Activated CD8-positive, alpha-beta memory T cell treated with anti-CD3 and anti-CD28 coated beads, Interleukin-2, amount 50 U/mL, for 48 hours (primary cell): ENCODE data around the gene FBXO42.
"Not testable (repeated sequence)": the region's sequence is repeated elsewhere in the genome, so short reads cannot be mapped to it uniquely, and the experiment has no call there.

Experiments used
- DNase-seq: peaks from one replicate; pipeline ENCODE4 v3.0.0-alpha.2; 2020

The FBXO42 gene

DNA sequence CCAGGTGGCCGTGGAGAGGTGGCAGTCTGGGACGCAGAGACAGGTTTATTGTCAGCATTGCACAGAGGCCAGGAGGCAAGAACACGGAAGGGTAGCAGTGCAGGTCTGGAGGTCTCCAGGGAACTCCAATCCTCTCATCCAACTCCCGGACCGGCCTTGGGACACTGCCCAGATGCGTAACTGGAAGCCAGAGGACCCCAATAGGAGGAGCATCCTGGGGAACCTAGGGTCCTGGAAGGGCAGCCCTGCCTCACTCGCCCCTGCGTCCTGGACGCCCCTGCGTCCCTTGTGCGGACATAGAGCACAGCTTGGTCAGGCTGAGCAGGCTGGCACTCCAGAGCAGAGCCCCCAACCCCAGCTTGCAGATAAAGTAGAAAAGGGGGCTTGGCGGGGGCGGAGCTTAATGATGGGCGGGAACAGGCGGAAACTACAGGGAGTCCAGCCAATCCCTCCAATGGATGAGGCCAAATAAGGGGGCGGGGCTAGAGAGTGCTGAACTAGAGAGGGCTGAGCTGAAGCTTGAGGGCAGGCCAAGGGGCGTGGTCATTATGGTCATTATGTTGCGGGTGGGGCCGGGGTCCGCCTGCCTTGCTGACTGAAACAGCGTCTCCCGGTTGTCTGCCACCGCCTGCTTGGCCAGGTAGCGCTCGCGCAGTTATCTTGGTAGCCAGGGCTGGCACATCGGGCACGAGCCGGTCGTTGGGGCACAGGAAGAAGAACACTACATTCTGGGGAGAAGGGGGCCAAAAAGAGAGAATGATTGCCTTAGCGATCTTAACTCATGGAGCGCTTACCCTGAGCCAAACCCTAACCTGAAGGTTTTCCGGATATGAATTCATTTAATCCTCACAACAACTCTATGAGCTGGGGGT is 136.2 kb downstream of the FBXO42 start:
- DNase-seq = peak; percentile 79

DNA sequence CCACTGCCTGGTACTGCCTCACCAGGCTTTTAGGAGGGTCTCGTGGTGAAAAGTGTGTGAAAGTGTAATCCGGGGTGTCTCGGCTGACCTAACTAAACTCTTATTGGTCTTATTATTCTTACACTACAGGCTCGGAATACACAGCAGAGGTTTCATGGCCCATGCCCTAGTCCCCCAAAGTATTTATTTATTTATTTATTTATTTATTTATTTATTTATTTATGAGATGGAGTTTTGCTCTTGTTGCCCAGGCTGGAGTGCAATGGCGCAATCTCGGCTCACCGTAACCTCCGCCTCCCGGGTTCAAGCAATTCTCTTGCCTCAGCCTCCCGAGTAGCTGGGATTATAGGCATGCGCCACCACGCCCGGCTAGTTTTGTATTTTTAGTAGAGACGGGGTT is 137.0 kb downstream of the FBXO42 start:
- not testable (repeated sequence) for DNase-seq

DNA sequence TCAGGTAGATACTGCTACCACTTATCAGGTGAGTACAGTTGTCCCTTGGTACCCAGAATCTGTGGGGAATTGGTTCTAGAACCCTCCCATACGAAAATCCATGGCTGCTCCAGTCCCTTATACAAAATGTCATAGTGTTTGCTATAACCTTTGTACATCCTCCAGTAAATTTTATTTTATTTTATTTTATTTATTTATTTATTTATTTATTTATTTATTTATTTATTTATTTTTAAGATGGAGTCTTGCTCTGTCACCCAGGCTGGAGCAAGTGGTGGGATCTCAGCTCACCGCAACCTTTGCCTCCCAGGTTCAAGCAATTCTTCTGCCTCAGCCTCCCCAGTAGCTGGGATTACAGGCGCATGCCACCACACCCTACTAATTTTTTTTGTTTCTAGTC is 138.7 kb downstream of the FBXO42 start:
- not testable (repeated sequence) for DNase-seq

DNA sequence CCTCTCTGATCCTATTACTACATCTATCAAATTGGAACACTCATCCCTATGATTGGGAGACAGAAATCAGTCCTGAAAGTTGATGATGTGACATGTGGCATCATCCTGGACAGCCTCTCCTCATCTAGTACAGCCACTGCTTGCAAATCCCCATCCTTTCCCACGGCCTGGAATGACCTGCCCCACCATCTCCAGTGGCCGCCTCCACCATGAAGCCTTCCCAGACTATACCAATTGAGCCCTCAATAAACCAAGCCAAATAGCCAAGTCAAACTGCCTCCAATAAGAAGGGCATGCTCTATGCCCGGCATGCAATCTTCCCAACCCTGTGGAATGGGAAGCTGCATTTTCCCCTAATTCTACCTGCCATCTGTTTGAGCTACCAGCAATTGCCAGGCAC is 139.3 kb downstream of the FBXO42 start:
- no peak for DNase-seq

DNA sequence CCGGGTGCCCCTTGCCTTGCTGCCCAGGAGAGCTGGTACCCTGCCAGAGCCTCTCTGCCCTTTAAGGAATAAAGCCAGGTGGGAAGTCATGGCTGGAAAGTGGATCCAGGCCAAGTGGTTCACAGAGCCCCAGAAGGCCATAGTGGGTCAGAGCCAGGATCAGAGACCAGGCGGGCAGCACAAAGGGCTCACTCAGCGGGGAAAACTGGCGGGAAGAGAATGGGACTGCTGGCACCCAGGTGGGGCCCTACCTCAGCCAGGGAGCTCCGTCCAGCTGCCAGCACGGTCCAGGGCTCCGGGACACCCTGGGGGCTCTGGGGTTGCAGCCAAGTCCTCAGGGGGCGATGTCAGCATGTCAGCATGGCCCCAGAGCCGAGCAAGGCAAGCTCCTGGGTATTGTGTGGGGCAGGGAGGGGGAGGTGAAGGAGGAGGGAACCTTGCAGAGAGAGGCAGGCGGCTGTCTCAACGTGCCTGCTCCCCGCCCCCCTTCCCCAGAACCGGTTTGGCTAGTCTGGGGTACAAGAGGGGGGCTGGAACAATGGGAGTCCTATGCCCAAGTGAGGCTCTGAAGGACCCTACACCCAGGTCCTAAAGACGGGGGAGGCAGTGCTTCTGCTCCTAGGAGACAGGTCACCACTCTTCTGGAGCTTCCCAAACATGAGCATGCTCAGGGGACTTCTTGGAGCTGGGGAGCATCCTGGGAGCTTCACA is 139.9 kb downstream of the FBXO42 start, which contains the start of gene ARHGEF19:
TSS of gene ARHGEF19 (minus strand) at position 402 of the 711 bp plus-strand sequence. CDS start 3,598 bp downstream, outside the sequence.
- DNase-seq = no peak

DNA sequence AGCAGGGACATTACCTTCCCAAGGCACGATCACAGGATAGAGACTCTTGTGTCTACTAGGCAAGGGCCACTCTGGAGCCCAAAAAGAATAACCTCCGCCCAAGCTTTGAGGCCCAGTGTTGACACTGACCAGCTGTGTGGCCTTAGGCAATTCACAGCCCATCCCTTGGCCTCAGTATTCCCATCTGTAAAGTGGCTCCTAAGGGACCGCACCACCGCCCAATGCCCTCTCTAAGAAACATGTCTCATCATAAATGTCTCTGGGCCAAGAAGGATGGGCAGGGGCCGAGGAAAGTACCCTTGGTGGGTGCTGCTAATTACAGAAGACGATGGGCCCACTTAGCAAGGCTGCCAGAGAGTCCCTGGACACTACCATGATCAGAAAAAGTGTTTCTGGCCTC is 140.5 kb downstream of the FBXO42 start:
- no peak for DNase-seq

DNA sequence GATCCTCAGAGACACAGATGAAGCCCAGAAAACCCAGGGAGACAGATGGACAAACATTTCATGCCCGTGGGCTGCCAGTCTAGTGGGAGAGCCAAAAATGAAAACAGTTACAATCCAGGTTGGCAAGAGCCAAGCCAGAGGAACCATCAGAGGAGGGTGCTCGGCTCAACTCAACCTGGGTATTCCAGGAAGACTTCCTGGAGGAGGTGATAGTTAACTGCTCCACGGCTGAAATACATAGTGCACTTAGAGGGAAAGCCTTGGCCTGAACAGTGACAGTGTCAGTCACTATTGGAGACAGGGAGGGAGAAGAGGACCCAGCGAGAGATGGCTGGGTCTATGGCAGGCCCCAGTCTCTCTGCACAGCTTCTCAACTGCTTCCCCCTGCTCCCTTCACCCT is 141.7 kb downstream of the FBXO42 start:
- no peak for DNase-seq

DNA sequence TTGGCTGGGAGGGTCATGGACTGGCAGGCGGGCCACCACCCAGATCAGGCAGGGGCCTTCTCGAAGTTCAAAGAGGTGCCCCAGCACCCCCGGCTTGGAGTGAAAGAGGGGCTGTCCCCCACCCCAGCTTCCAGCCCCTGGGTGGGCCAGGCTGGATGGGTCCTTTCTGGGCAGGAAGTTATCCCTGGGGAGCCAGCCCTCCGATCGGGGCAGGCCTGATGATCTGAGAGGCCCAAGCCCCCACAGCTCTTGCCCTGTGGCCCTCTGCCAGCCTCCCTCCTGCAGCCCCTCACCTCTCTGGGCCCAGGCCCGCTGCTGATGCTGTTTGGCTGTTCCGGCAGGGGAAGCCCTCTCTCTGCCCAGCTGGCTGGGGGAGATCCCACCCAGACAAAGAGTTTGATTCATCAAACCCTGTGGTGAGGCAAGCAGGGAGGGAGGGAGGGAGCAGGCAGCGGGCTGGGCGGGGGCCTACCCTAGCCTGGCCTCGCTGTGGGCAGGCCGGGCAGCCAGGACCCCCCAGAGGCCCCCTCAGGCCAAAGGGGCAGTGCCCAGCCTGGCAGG is 142.4 kb downstream of the FBXO42 start:
- DNase-seq = no peak

DNA sequence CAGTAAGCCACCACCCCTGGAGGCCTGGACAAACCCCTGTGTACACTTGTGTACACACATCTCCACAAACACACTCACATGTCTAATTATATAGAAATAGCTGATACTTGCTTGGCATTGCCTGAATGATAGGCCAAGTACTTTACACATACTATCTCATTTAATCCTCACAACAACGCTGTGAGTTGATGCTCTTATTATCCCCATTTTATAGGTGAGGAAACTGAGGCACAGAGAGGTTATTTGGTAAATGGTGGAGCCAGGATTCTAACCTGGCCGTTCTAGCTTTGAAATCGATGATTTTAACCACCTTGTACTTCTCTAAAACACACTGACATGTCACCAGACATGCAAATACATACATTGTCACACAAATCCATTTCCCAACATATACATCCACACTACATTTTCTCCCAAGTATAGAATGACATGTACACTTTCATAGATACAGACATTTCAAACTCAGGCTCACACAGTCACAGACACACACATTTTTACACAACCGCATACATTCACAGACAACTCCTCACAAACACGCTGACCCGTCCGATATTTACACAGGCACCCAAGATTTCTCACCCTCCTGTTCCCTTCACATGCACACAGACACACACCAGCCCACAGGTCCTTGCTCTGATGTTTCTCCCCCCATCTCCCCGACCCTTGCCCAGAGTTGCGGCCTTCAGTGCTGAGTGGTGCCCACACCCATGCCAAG is 143.0 kb downstream of the FBXO42 start:
- no peak for DNase-seq

DNA sequence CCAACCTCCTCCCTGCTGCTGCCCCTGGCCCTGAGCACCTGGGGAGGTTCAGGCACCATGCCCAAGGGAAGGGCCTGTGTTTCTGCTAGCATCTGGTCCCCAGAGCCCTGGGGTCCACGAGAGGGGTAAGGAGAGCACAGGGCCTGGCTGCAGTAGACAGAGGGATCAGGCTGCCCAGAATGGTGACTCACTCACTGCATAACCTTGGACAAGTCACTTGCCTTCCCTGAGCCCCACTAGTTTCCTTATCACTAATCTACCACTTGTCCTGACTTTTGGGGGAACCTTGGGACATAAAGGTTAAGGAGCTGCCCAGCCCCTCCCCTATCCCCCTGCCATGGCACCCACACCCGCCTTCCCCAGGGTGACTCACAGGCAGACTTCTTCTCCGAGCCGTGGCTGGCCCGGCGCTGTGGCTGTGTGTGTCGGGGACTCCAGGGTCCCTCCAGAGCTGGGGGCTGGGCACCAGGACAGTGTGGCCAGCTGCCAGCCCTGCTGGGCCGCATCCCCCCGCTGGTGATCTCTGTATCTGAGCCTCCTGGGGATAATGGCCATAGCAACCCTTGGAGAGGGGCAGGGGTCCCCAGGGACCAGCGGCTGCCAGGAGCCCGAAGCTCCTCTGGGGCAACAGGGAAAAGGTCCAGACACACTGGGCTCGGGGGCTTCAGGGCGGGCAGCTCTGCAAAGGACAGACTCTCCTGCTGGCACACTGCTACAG is 143.9 kb downstream of the FBXO42 start:
- no peak for DNase-seq

DNA sequence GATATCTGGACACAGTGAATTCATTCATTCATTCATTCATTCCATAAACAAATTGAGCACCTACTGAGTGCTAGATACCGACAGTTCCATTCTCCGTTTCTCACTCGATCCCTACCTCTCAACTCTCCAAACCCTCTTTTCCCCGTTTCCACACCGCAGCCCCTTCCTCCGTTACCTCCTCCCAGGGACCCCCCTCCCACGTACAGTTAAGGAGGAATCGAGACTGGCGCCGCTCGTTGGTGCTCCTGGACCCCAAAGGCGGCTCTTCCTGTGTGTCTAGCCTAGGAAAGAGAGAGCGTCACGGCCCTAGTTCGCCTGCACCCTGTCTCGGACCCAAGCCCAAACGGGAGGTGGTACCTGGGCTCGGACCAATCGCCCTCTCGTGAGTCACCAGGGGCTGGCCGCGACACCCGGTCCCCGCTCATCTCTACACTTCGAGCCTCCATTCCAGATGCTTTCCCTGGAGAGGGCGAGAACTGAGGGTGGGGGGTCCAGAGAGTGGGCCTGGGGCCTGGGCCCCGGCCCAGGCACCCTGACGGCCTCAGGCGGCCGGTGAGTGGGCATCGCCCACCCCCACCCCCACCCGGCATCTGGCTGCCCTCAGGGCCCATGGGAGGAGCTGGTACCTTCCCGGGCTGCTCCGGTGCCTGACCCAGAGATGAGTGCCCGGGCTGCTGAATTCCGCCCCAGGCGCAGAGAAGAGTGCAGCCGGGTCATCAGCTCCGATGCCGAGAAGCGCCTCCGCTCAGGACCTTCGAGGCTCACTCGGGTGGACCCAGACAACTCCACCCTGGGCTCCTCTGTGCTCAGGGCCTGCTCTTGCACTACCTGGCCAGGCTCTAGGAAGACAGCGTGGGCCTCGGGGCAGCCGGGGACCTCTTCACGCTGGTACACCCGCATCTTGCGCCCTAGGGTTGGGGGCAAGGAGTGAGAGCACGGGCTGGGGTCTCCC is 144.7 kb downstream of the FBXO42 start:
- DNase-seq = peak; percentile 67

DNA sequence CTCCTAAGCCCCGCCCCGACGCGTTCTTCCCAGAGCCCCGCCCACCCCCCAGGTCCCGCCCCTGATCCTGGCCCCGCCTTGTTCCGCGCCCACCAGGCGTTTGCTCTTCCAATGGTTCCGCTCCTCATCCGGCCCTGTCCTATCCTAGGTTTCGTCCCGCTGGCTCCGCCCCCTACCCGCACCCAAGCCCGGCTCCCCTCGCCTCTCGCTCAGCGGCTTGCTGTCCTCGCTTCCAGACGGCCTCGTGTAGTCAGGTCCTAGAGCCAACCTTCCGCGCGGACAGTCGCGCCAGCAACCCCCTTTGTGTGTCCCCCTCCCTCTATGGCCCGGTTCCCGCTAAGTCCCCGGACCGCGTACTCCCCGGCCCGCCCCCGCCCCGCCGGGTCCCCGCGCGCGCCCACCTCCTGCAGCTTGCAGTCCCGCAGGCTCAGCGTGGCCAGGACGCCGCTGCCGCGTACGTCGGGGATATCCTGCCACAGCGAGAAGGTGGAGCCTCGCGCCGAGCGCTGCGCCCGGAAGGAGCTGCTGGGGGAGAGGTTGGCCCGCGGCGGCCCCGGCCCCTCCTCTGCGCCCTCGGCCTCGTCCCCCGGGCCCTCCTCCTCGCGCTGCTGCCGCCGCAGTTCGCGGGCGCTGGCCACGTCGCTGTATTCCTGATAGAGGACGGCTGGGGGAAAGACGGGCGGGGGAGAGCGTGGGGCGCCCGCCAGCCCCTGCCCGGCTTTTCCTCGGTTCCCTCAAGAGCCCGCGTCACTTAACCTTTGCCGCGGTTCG is 145.5 kb downstream of the FBXO42 start:
- peak; percentile 94 for DNase-seq

DNA sequence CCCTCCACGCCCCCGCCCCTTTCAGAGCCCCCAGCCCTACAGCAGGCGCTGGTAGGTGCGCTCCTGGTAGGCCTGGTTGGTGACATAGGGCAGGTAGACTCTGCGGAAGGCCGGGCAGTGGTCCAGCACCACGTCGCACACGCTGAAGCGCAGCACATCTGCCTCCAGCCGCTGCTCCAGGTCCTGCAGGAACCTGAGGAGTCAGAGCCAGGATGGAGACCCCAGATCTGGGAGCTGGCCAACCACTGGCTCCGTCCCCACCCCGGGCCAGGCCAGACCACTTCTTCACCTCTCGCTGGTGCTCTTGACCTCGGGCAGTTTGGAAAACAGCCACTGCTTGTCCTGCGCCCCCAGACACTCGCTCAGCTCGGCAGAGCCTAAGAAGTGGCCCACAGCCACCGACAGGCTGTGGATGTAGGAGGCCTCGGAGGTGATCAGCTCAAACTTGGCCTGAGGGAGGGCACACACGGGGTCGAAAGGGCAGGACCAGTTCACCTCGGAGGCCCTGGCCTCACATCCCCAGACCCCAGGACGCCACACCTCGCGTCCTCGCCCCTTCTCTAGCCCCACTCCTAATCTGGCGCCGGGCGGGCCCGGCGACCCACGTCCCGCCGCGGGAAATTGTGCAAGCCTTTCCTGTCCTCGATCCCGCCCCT is 146.3 kb downstream of the FBXO42 start:
- peak; percentile 63 for DNase-seq

DNA sequence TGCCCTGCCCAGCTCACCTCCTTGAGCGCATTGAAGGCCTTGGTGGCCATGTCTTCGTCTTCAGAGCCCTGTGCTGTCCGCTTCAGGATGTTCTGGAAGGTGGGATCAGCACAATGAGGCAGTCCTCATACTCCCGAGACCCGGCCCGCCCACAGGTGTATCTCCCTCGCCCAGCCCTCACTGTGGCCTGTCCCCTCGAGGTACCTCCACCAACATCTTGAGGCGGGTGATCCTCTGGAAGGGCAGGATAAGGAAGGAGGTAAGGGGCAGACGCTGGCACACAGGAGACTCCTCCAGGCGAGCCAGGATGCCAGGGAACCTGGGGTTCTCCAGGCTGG is 147.0 kb downstream of the FBXO42 start:
- no peak for DNase-seq

DNA sequence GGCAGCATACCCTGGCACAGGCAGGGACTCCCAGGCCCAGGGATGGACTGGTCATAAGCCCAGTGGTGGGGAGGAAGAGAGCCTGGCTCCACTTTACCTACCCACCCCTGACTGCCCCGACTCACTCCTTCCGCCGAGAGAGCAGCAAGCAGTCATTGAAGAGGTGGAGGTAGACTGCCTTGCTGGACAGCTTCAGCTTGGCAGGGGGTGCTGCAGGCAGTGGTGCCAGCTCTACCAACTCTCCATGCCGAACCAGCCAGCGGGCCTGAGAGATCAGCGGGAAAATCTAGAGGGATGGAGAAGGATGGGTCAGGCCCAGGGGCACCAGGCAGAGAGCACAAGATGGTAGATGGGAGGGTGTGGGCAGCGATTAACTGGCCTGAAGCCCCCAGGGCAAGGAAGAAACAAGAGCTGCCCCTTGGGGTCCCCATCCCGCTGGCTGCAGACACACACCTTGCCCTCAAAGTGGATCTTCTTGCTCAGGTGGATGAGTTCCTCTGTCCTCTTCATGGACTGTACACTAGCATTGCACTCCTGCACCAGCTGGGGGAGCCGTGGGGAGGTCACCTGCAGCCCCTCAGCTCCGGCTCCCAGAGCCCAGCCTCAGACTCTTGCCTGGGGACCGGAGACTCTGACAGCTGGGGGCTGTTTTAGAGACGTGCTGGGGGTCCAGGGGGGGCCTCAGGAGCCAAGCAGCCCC is 147.5 kb downstream of the FBXO42 start:
- DNase-seq = peak; percentile 66

DNA sequence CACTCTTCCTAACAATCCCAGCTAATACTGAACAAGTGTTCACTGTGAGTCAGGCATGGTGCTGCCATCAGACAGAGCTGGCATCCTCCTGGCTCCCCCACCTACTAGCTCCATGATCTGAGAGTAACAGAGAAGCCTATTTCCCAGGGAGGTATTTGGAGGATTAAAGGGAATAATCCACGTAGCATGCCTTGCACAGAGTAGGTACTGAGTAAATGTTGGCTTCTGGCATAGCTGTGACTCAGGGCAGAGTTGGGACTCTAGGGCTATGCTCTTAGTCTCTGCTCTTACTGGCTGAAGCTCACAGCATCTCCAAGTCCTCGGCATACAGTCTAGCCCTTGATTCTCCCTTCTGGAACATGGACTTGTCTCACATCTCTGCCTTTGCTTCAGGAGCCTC is 148.1 kb downstream of the FBXO42 start:
- no peak for DNase-seq

DNA sequence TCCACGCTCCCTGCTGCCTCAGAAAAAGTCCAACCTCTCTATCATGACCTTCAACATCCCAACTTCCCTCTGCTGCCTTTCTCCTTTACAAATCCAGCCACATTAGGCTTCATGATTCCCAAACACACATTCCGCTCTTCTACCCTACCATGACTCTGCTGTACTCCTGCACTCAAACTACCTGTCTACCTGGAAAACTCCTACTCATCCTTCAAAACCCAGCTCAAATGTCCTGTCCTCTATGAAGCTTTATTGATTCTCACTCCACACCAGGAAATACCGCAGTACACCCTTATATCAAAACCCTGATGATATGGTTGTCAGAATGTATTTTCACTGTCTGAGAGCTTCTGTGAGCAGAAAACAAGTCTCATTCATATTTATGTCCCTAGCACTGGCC is 148.7 kb downstream of the FBXO42 start:
- DNase-seq = no peak

DNA sequence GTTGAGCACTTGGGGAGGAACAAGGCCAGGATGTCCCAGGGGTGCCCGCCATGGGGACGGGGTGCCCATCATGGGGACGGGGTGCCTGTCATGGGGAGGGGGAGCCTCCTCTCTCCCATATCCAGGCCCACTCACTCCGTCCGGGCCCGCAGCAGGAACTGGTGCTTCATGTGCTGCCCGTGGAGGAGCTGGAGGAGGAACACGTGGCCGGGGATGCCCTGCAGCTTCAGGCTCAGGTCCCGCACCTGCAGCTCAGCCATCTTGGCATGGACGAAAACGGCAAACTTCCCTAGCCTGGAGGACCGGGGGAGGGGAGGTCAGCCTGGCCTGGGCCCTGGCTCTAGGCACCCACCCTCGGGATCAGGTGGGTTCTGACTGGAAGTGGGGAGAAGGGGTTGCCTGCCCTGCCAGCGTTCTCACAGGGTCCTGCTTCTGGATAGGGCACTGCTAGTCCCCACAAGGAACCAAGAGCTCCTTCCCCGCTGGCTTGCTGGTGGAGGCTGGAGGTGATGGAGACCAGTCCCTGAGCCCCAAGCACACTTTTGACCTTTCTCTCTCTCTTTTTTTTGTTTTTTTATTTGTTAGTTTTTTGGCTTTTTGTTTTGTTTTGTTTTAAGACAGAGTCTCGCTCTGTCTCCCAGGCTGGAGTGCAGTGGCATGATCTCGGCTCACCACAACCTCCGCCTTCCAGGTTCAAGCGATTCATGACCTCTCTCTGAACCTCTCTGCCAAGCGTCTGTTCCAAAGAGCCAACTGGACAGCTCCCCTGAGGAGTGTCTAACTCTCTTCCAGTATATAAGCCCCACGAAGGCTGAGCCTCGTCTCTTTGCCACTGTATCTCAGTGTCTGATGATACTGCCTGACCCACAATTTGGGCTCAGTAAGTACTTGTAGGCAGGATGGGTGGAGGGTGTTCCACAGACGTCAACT is 149.7 kb downstream of the FBXO42 start:
- no peak for DNase-seq
